ENCODE measurements around the gene ACAD10.
"Not testable (repeated sequence)": the region's sequence is repeated elsewhere in the genome, so short reads cannot be mapped to it uniquely, and the experiment has no call there.

The ACAD10 gene

GRCh38 chr12:111687255-111687654 is 1.4 kb downstream of the ACAD10 start:
- no peak for DNase-seq (ENCODE audit: low read depth)

DNA sequence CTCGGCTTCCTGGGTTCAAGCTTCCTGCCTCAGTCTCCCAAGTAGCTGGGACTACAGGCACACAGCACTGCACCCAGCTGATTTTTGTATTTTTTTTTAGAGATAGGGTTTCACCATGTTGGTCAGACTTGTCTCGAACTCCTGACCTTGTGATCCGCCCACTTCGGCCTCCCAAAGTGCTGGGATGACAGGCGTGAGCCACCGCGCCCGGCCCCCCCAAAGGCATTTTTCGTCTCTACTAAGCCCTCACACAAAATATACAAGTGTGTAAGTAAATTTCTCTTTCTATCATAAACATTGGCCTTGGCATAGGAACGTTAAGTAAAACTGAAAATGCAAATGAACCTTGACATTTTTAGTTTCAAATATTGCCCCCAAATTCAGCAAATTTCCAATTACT is 2.1 kb downstream of the ACAD10 start:
- no peak for DNase-seq (ENCODE audit: low read depth)

DNA sequence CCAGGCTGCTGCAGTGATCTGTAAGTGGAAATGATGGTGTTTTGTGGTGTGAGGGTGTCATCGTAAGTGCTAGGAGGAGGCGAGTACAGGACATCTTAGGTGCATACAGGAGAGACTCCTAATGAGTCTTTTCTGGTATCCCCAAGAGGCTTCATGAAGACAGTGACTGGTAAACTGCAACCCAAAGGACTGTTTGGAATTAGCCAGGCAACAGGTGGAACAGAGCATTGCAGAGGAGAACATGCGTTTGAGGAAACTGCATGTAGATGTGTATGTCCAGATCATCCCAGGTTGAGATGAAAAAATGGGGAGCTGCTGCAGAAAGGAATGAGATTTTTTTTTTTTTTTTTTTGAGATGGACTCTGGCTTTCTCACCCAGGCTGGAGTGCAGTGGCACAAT is 5.4 kb downstream of the ACAD10 start:
- no peak for DNase-seq (ENCODE audit: low read depth)

GRCh38 chr12:111692575-111693210 is 6.8 kb downstream of the ACAD10 start:
- DNase-seq (ENCODE audit: low read depth), result no peak

DNA sequence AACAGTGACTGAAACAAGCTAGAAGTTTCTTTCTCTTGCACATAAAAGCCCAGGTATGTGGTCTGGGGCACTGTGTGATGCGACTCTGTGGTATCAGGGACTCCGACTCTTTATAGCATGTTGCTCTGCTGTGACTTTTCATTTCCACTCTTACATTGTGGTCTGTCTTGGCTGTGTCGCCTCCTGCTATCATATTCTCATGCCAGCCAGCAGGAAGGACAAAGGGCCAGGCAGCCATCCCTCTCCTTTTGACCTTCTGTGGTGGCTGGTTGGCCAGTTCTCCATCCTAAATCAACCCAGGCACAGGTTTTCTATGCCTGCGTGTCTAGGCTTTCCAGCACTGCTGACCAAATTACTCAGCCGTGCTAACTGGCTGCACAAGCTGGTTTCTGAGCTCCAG is 8.0 kb downstream of the ACAD10 start:
- no peak for DNase-seq (ENCODE audit: low read depth)

DNA sequence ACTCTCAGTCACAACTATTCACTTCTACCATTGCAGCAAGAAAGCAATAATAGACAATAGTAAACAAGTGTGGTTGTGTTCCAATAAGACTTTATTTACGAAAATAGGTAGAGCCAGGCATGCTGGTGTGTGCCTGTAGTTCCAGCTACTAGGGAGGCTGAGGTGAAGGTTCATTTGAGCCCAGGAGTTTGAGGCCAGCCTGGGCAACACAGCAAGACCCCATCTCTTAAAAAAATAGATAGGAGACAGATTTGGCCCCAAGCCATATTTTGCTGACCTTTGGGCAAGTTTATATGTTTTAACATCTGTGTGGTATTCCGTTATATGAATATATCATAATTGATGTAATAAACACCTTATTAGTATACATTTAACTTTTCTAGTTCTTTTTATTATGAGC is 14.1 kb downstream of the ACAD10 start:
- DNase-seq (ENCODE audit: low read depth), result no peak

GRCh38 chr12:111705672-111706071 is 19.8 kb downstream of the ACAD10 start:
- DNase-seq (ENCODE audit: low read depth), result no peak

GRCh38 chr12:111706145-111706544 is 20.3 kb downstream of the ACAD10 start:
- DNase-seq (ENCODE audit: low read depth), result no peak

DNA sequence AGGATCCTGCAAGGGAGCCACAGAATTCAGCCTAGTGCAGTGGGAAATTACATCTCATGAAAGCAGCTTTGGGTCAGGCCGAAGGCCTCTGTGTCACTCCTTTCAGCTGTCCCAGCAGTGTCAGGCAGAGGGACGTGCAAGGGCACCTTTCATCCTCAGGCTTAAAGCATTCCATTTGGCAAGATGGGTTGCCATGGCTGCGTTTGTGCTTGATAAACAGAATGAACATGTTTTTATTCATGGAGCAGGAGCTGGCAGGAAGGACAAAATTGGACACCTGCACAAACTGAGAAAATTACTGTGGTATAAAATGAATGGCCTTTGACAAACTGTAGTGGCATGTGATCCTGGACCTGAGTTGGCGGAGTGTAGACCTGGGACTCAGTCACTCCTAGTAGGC is 29.4 kb downstream of the ACAD10 start:
- no peak for DNase-seq (ENCODE audit: low read depth)

GRCh38 chr12:111719316-111719715 is 33.5 kb downstream of the ACAD10 start:
- not testable (repeated sequence) for DNase-seq (ENCODE audit: low read depth)

DNA sequence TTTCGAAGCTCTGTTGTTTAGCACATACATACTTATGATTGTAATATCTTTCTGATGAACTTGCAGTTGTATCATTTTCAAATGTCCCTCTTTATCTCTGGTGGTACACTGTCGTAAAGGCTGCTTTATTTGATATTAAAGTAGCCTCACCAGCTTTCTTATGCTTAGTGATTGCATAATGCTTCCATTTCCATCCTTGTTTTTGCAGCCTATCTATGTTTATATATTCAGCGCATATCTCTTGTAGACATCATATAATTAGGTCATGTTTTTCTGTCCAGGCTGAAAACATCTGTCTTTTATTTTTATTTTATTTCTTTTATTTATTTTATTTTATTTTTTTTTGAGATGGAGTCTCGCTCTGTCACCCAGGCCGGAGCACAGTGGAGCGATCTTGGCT is 34.6 kb downstream of the ACAD10 start:
- DNase-seq (ENCODE audit: low read depth), result no peak

DNA sequence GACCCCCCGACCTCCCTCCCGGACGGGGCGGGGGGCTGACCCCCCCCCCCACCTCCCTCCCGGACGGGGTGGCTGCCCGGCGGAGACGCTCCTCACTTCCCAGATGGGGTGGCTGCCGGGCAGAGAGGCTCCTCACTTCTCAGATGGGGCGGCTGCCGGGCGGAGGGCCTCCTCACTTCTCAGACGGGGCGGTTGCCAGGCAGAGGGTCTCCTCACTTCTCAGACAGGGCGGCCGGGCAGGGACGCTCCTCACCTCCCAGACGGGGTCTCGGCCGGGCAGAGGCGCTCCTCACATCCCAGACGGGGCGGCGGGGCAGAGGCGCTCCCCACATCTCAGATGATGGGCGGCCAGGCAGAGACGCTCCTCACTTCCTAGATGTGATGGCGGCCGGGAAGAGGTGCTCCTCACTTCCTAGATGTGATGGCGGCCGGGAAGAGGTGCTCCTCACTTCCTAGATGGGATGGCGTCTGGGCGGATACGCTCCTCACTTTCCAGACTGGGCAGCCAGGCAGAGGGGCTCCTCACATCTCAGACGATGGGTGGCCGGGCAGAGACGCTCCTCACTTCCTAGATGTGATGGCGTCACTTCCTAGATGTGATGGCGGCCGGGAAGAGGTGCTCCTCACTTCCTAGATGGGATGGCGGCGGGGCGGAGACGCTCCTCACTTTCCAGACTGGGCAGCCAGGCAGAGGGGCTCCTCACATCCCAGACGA is 38.0 kb downstream of the ACAD10 start:
- not testable (repeated sequence) for DNase-seq (ENCODE audit: low read depth)

GRCh38 chr12:111728795-111729194 is 42.9 kb downstream of the ACAD10 start:
- no peak for DNase-seq (ENCODE audit: low read depth)

GRCh38 chr12:111730420-111730819 is 44.6 kb downstream of the ACAD10 start:
- no peak for DNase-seq (ENCODE audit: low read depth)

- DNase-seq (ENCODE audit: low read depth), result no peak
Observed at GRCh38 chr12:111732786-111733185, 46.9 kb downstream of the ACAD10 start.

DNA sequence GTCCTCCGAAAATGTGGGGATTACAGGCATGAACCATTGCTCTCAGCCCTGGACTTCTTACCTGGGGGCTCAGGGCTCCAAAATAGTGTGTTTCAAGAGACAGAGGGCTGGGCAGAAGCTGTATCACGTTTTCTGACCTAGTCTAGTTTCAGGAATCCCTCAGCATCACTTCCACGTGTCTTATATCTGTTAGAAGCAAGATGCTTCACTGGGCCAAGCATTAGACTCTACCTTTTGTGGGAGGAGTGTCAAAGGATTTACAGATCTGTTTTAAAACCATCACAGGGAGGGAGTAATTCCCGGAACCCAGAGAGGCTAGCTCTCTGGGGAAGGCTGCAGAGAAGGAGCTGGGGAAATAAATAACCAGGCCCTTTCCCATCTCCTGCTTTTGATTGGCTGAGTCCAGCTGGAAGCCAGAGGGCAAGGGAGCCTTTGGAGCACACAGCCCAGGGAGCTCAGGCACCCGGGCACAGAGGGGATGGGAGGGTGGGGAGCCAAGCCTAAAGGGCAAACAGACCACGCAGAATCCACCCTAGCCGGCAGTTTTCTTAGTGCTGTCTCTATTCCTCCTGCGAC is 47.6 kb downstream of the ACAD10 start:
- DNase-seq (ENCODE audit: low read depth), result no peak

- DNase-seq (ENCODE audit: low read depth), result not testable (repeated sequence)
Observed at GRCh38 chr12:111739524-111739923, 53.7 kb downstream of the ACAD10 start.

GRCh38 chr12:111741235-111741812 is 55.5 kb downstream of the ACAD10 start:
- DNase-seq (ENCODE audit: low read depth), result no peak

DNA sequence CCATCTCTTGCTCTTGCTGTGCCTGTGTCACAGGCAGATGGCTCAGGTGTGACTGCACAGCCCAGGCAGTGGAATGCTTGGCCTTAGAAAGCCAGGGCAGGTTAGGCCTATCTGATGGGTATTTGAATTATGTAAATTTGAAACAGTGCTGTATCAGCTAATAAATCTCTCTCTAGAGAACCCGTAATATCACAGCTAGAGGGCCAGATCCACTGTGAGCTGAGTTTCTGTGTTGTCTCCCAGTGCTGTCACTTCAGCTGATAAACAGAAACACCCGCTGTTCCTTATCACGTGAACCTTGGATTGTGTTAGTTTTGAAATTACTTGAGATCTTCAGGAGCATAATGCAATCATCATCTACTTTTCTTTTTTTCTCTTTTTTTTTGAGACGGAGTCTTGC is 59.4 kb downstream of the ACAD10 start:
- no peak for DNase-seq (ENCODE audit: low read depth)

- DNase-seq (ENCODE audit: low read depth), result no peak
Observed at GRCh38 chr12:111747333-111747732, 61.5 kb downstream of the ACAD10 start.

- no peak for DNase-seq (ENCODE audit: low read depth)
Observed at GRCh38 chr12:111748151-111748672, 62.4 kb downstream of the ACAD10 start.

DNA sequence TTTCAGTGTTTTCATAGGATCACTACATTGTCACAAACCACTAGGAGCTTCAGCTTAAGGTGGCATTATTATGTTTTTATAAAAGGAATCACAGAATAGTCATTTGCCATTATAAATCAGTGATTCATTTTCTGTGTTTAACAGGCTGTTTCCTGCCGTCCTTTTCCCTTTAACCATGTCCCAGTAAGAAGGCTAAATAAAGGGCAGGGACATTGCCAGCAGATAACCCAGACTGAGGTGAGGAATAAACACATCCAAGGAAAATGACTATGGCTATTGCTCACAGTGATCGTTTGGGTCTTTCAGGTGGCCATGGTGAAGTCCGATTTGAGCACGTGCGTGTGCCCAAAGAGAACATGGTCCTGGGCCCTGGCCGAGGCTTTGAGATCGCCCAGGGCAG is 63.0 kb downstream of the ACAD10 start:
- DNase-seq (ENCODE audit: low read depth), result no peak

- DNase-seq (ENCODE audit: low read depth), result no peak
Observed at GRCh38 chr12:111749391-111749790, 63.5 kb downstream of the ACAD10 start.

Data from activated T-helper 9 cell treated with anti-CD3 and anti-CD28 coated beads, Interleukin-2, amount 50 U/mL, for 16 hours (primary cell).